Measurements from ENCODE around the gene BFSP1.

DNA sequence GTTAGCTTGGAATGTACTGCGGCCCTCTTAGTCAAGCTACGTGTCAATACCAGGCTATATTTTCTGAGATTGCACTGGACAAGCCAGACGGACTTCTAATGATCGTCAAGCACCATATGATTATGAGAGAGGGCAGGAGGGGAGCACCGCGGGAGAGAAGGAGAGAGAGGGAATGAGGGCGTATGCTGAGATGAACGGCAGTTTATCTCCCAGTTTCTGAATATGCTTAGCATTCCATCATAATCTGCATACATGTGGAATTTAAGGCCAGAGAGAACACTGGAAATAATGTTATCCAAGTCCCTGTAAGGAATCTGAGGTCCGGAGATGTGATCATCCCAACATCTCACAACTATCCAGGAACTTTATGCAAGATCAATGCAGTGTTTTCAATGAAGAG is 60.2 kb downstream of the BFSP1 start:
- no peak for TF ChIP-seq GATA2 (IDR thresholded peaks at IDR 0.05; ENCODE audit: low read depth, low read length)
- TF ChIP-seq GATA3 (IDR thresholded peaks at IDR 0.05; ENCODE audit: low read depth, low read length) = no peak

Data from SH-SY5Y (cell line).